Effector memory CD4-positive, alpha-beta T cell (primary cell): Measurements from ENCODE around the gene COL26A1.
"Not testable (repeated sequence)": the region's sequence is repeated elsewhere in the genome, so short reads cannot be mapped to it uniquely, and the experiment has no call there.

Experiments used
- DNase-seq, 3 donors: peaks; one replicate each; pipeline ENCODE4 v3.0.0-alpha.2; 2020
- H3K27ac ChIP-seq: 2 replicates; pipeline ENCODE4 v1.7.0; 2013; ENCODE audit warnings: mild to moderate bottlenecking, low read length, moderate library complexity; ENCODE audit not compliant: insufficient read depth, poor library complexity, severe bottlenecking
- H3K27me3 ChIP-seq: replicated peaks from 2 replicates; pipeline ENCODE4 v1.7.0; 2013; ENCODE audit warnings: mild to moderate bottlenecking, low read length; ENCODE audit not compliant: insufficient read depth, control insufficient read depth, poor library complexity, severe bottlenecking
- H3K36me3 ChIP-seq: 2 replicates; pipeline ENCODE4 v1.7.0; 2013; ENCODE audit warnings: mild to moderate bottlenecking, low read length, moderate library complexity; ENCODE audit not compliant: control insufficient read depth, insufficient read depth
- H3K4me1 ChIP-seq: 2 replicates; pipeline ENCODE4 v1.7.0; 2013; ENCODE audit warnings: low read length, mild to moderate bottlenecking; ENCODE audit not compliant: control insufficient read depth, insufficient read depth, poor library complexity, severe bottlenecking
- H3K4me3 ChIP-seq: 2 replicates; pipeline ENCODE4 v1.7.0; 2013; ENCODE audit warnings: low read length, low read depth, mild to moderate bottlenecking; ENCODE audit not compliant: insufficient read depth, poor library complexity, severe bottlenecking
- H3K9me3 ChIP-seq: 2 replicates; pipeline ENCODE4 v1.7.0; 2013; ENCODE audit warnings: mild to moderate bottlenecking, low read length, moderate library complexity; ENCODE audit not compliant: control insufficient read depth

COL26A1 gene

DNA sequence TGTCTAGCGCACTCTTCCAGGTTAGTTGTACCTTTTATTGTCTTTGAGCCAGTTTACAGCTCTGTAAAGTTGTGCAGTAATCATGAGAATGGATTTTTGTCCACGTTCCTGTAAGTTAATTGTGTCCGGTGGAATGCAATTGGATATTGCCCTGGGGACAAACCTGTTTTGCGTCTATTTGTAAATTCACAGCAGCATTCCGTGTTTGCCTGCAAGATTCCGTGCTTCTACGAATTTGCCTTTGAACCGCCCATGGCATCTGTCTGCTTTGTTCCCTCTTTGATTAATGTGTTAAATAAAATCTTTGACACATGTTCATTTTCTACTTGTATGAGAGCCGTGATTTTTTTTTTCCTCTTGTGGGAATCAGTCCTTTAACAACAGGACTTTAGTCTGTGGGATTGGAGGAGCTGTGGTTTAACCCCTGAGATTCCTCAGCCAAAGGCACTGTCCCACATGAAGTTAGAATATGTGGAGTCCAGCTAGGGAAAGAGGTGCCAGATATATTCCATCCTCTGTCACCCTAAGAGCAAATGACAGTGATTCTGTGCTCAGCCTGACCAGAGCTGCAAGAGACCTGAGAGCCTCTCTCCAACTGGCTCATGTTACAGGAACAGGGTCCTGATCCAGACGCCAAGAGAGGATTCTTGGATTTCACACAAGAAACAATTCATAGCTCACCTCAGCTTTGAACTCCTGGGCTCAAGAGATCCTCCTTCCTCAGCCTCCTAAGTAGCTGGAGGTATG lies 126.3 kb downstream of the COL26A1 start:
- Histone ChIP-seq H3K4me3 (no peak overlapping the region), H3K4me1 (no peaks in the 10 kb centered on the region), H3K27me3 (no peaks in the 10 kb centered on the region), H3K9me3 (no peaks in the 10 kb centered on the region), H3K27ac (no peak overlapping the region), H3K36me3 (no peaks in the 10 kb centered on the region)
- DNase-seq = no peak

DNA sequence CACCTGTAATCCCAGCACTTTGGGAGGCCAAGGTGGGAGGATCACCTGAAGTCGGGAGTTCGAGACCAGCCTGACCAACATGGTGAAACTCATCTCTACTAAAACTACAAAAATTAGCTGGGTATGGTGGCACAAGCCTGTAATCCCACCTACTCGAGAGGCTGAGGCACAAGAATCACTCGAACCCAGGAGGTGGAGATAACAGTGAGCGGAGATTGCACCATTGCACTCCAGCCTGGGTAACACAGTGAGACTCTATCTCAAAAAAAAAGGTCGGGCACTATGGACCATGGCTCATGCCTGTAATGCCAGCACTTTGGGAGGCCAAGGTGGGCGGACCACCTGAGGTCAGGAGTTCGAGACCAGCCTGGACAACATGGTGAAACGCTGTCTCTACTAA lies 127.8 kb downstream of the COL26A1 start:
- H3K36me3 ChIP-seq, H3K27me3 ChIP-seq: not testable (repeated sequence)

DNA sequence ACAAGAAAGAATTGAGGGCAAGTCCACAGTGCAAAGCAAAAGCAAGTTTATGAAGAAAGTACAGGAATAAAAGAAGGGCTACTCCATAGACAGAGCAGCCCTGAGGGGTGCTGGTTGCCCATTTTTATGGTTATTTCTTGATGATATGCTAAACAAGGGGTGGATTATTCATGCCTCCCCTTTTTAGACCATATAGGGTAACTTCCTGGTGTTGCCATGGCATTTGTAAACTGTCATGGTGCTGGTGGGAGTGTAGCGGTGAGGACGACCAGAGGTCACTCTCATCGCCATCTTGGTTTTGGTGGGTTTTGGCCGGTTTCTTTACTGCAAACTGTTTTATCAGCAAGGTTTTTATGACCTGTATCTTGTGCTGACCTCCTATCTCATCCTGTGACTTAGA lies 128.8 kb downstream of the COL26A1 start:
- H3K4me3 ChIP-seq, DNase-seq, H3K9me3 ChIP-seq, H3K27me3 ChIP-seq, H3K4me1 ChIP-seq, H3K27ac ChIP-seq, H3K36me3 ChIP-seq: not testable (repeated sequence)

More for the DNA sequence above, 127.8 kb downstream of the COL26A1 start:
- not testable (repeated sequence) for H3K27ac ChIP-seq, H3K4me3 ChIP-seq, H3K4me1 ChIP-seq, DNase-seq, H3K9me3 ChIP-seq

GRCh38 chr7:101494602-101495329 lies 132.1 kb downstream of the COL26A1 start:
- Histone ChIP-seq H3K4me1 (no peaks in the 10 kb centered on the region), H3K4me3 (no peak overlapping the region), H3K27ac (no peak overlapping the region), H3K9me3 (no peaks in the 10 kb centered on the region), H3K27me3 (no peaks in the 10 kb centered on the region), H3K36me3 (no peaks in the 10 kb centered on the region)
- no peak for DNase-seq

GRCh38 chr7:101496017-101496416 lies 133.3 kb downstream of the COL26A1 start:
- no peak for DNase-seq
- Histone ChIP-seq H3K36me3 (no peaks in the 10 kb centered on the region), H3K4me3 (no peak overlapping the region), H3K27ac (no peak overlapping the region), H3K27me3 (no peaks in the 10 kb centered on the region), H3K9me3 (no peaks in the 10 kb centered on the region), H3K4me1 (no peaks in the 10 kb centered on the region)

DNA sequence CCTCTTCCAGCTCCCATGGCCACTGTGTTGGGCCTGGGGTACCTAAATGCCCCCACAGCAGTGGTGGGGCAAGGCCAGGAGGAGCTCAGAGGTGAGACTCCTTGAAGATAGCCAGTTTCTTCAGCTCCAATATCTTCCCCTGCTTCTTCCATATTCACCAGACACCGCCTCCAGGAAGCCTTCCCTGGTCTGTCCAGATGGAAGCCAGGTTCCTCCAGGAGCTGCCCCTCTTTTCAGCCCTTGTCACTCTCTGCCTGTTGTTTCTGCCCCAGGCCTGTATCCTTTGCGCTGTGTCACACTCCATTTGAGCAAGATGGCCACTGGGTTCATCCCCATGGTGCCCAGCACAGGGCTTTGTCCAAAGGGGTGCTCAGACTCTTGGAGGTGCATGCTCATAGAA lies 138.7 kb downstream of the COL26A1 start:
- no peak for DNase-seq
- Histone ChIP-seq H3K27me3 (no peaks in the 10 kb centered on the region), H3K4me1 (no peaks in the 10 kb centered on the region), H3K27ac (no peak overlapping the region), H3K36me3 (no peaks in the 10 kb centered on the region), H3K4me3 (no peak overlapping the region), H3K9me3 (no peaks in the 10 kb centered on the region)

GRCh38 chr7:101502466-101503098 lies 139.9 kb downstream of the COL26A1 start:
- Histone ChIP-seq H3K36me3 (no peaks in the 10 kb centered on the region), H3K4me1 (no peaks in the 10 kb centered on the region), H3K4me3 (no peak overlapping the region), H3K27me3 (no peaks in the 10 kb centered on the region), H3K27ac (no peak overlapping the region), H3K9me3 (no peaks in the 10 kb centered on the region)
- DNase-seq = no peak

DNA sequence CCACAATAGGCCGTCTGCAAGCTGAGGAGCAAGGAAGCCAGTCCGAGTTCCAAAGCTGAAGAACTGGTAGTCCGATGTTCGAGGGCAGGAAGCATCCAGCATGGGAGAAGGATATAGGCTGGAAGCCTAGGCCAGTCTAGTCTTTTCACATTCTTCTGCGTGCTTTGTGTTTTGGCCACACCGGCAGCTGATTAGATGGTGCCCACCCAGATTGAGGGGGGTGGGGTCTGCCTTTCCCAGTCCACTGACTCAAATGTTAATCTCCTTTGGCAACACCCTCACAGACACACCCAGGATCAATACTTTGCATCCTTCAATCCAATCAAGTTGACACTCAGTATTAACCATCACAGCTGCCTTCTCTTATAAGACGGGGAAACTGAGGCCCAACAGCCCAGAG lies 142.8 kb downstream of the COL26A1 start:
- H3K9me3 ChIP-seq, H3K4me1 ChIP-seq, DNase-seq, H3K36me3 ChIP-seq, H3K27ac ChIP-seq, H3K4me3 ChIP-seq, H3K27me3 ChIP-seq: not testable (repeated sequence)

- Histone ChIP-seq H3K4me3 (no peak overlapping the region), H3K36me3 (no peaks in the 10 kb centered on the region), H3K27ac (no peak overlapping the region), H3K27me3 (no peaks in the 10 kb centered on the region), H3K4me1 (no peaks in the 10 kb centered on the region), H3K9me3 (no peaks in the 10 kb centered on the region)
- no peak for DNase-seq
Observed at GRCh38 chr7:101506531-101506930, 143.9 kb downstream of the COL26A1 start.

DNA sequence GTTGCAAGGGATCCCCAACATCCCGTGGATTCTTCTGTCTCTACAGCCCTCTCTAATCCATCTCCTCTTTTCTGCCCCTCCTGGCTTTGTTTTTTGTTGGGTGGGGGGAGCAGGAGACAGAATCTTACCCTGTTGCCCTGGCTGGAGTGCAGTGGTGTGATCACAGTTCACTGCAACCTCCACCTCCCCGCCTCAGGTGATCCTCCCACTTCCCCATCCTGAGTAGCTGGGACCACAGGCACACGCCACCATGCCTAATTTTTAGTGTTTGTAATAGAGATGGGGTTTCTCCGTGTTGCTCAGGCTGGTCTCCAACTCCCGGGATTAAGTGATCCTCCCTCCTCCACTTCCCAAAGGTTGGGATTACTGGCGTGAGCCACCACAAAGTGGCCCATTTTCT lies 144.7 kb downstream of the COL26A1 start:
- no peaks in the 10 kb centered on the region for H3K27me3 ChIP-seq
- no peaks in the 10 kb centered on the region for H3K36me3 ChIP-seq
- no peaks in the 10 kb centered on the region for H3K9me3 ChIP-seq
- no peak for DNase-seq
- H3K27ac ChIP-seq = no peak overlapping the region
- no peaks in the 10 kb centered on the region for H3K4me1 ChIP-seq
- H3K4me3 ChIP-seq = no peak overlapping the region
